GM18520 (cell line): ENCODE data around the gene ACOT11.

Source experiments
- ATAC-seq: cut with Tn5 transposase; IDR thresholded peaks from one replicate; pipeline ENCODE4 v1.9.1; 2021; ENCODE audit not compliant: unreplicated experiment

The ACOT11 gene

GRCh38 chr1:54583871-54584270 lies 35.8 kb downstream of the ACOT11 start:
- ATAC-seq: no peak

- no peak for ATAC-seq
Observed at GRCh38 chr1:54584575-54584974, 36.5 kb downstream of the ACOT11 start.

- ATAC-seq: no peak
Observed at GRCh38 chr1:54585181-54586066, 37.4 kb downstream of the ACOT11 start.

- ATAC-seq: no peak
Observed at GRCh38 chr1:54588377-54588776, 40.3 kb downstream of the ACOT11 start.

- no peak for ATAC-seq
Observed at GRCh38 chr1:54591127-54591756, 43.2 kb downstream of the ACOT11 start.

- no peak for ATAC-seq
Observed at GRCh38 chr1:54593571-54594160, 45.6 kb downstream of the ACOT11 start.

- no peak for ATAC-seq
Observed at GRCh38 chr1:54594463-54594862, 46.4 kb downstream of the ACOT11 start.

- no peak for ATAC-seq
Observed at GRCh38 chr1:54595956-54596498, 48.0 kb downstream of the ACOT11 start.

- no peak for ATAC-seq
Observed at GRCh38 chr1:54596756-54597155, 48.7 kb downstream of the ACOT11 start.

GRCh38 chr1:54597455-54598030 lies 49.5 kb downstream of the ACOT11 start:
- no peak for ATAC-seq

GRCh38 chr1:54599211-54599823 lies 51.3 kb downstream of the ACOT11 start:
- ATAC-seq: no peak

GRCh38 chr1:54600947-54601721 lies 53.1 kb downstream of the ACOT11 start:
- ATAC-seq: no peak

- no peak for ATAC-seq
Observed at GRCh38 chr1:54601730-54602129, 53.7 kb downstream of the ACOT11 start.

GRCh38 chr1:54602554-54602953 lies 54.5 kb downstream of the ACOT11 start:
- no peak for ATAC-seq

- ATAC-seq: no peak
Observed at GRCh38 chr1:54603241-54603640, 55.2 kb downstream of the ACOT11 start.

- ATAC-seq: no peak
Observed at GRCh38 chr1:54604051-54604450, 56.0 kb downstream of the ACOT11 start.

GRCh38 chr1:54604572-54605370 lies 56.7 kb downstream of the ACOT11 start:
- ATAC-seq: no peak

GRCh38 chr1:54606096-54606989 lies 58.3 kb downstream of the ACOT11 start:
- no peak for ATAC-seq
